H1 (cell line): Measurements from ENCODE around the gene LIPG. TPM values are rescaled to one million over a fixed set of nuclear protein-coding genes. Genes with fewer than 3 reads are reported as not detected.

Experiments
- CBX5 ChIP-seq: fragments of 300-800, 300-1000 bp; sonication (generic); IDR thresholded peaks from 2 replicates; pipeline ENCODE4 v1.7.1; 2016; ENCODE audit warnings: antibody characterized with exemption, low read length, low read depth
- CBX8 ChIP-seq: fragments of 300-800, 300-1000 bp; sonication (generic); IDR thresholded peaks from 2 replicates; pipeline ENCODE4 v1.7.1; 2016; ENCODE audit warnings: low read depth, low read length, borderline replicate concordance
- EZH2 ChIP-seq: fragments of 200-600 bp; sonication (generic); IDR thresholded peaks from 2 replicates; pipeline ENCODE4 v1.7.1; 2012; ENCODE audit warnings: low read depth, mild to moderate bottlenecking, moderate library complexity, low read length, inconsistent platforms; ENCODE audit not compliant: severe bottlenecking
- KDM4A ChIP-seq: IDR thresholded peaks from one replicate; pipeline ENCODE4 v1.7.1; 2012; ENCODE audit warnings: low read depth, mild to moderate bottlenecking, moderate library complexity, low read length, inconsistent platforms; ENCODE audit not compliant: severe bottlenecking
- POLR2A ChIP-seq, 2 experiments: IDR thresholded peaks; 1 replicate in 1 of 2; 2 replicates in 1 of 2; pipeline ENCODE4 v1.6.1; 2011; ENCODE audit warnings: low read depth in 2 of 2, low read length in 2 of 2, mild to moderate bottlenecking in 2 of 2; ENCODE audit errors: control extremely low read depth in 1 of 2
- SRF ChIP-seq: IDR thresholded peaks from 2 replicates; pipeline ENCODE4 v1.6.1; 2011; ENCODE audit warnings: mild to moderate bottlenecking, low read depth, low read length, moderate library complexity
- YY1 ChIP-seq: IDR thresholded peaks from 2 replicates; pipeline ENCODE4 v1.6.1; 2011; ENCODE audit warnings: low read depth, mild to moderate bottlenecking, low read length
- polyA plus RNA-seq, 7 experiments: library from polyadenylated mRNA; depleted of rRNA in 3 of 7; stranded (reverse) in 5 of 7; unstranded in 2 of 7; fragments of >200 nt in 5 of 7; fragments of 200-250 nt in 2 of 7; gene quantifications; 1 replicate in 5 of 7; 2 replicates in 1 of 7; 4 replicates in 1 of 7; pipeline versions ENCODE4 v1.2.1 to v1.2.3, GENCODE V29; 2011 to 2013; ENCODE audit warnings: missing spikeins in 2 of 7, mixed read lengths in 2 of 7
- total RNA-seq: library from RNA; stranded (reverse); fragmentation: NEBNext Ultra II Directional; extraction: Animal tissue kit (Norgen Biotek cat#: 25700); gene quantifications from 2 replicates; pipeline ENCODE4 v1.2.1, GENCODE V29; 2021
- TF ChIP-seq, protein P1 (sequence below): fragments of 300-600 bp; sonication (generic); IDR thresholded peaks from 2 replicates; pipeline ENCODE4 v1.7.1; 2012; ENCODE audit warnings: low read length, moderate library complexity, mild to moderate bottlenecking, inconsistent platforms; ENCODE audit not compliant: insufficient replicate concordance
- TF ChIP-seq, protein P2 (sequence below): IDR thresholded peaks from 2 replicates; pipeline ENCODE4 v1.6.1; 2012; ENCODE audit warnings: inconsistent platforms
- TF ChIP-seq, protein P3 (sequence below): IDR thresholded peaks from 2 replicates; pipeline ENCODE4 v1.6.1; 2012; ENCODE audit warnings: low read length, inconsistent platforms

Gene LIPG
- total and polyA plus RNA-seq, 2 of the 8 experiments (the other 6 are each of a cell fraction or from before 2014, with no cell fraction given), result 9.2 to 9.8 TPM

DNA sequence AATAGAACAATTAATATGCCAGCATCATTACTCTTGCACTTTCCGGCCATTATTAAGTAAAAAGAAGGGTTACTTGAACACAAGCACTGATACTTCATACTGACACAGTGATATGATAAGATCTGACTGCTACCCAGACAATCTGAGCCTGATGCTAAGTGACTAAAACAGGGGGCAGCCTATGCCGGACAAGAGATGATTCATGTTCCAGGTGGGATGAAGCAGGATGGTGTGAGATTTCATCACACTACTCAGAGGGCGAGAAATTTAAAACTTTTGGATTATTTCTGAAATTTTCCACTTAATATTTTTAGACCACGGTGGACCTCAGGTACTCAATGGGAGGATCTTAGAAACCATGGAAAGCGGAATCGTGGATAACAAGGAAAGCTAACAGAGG is 61.7 kb downstream of the LIPG start (continued):
- TF ChIP-seq, protein P1, sequence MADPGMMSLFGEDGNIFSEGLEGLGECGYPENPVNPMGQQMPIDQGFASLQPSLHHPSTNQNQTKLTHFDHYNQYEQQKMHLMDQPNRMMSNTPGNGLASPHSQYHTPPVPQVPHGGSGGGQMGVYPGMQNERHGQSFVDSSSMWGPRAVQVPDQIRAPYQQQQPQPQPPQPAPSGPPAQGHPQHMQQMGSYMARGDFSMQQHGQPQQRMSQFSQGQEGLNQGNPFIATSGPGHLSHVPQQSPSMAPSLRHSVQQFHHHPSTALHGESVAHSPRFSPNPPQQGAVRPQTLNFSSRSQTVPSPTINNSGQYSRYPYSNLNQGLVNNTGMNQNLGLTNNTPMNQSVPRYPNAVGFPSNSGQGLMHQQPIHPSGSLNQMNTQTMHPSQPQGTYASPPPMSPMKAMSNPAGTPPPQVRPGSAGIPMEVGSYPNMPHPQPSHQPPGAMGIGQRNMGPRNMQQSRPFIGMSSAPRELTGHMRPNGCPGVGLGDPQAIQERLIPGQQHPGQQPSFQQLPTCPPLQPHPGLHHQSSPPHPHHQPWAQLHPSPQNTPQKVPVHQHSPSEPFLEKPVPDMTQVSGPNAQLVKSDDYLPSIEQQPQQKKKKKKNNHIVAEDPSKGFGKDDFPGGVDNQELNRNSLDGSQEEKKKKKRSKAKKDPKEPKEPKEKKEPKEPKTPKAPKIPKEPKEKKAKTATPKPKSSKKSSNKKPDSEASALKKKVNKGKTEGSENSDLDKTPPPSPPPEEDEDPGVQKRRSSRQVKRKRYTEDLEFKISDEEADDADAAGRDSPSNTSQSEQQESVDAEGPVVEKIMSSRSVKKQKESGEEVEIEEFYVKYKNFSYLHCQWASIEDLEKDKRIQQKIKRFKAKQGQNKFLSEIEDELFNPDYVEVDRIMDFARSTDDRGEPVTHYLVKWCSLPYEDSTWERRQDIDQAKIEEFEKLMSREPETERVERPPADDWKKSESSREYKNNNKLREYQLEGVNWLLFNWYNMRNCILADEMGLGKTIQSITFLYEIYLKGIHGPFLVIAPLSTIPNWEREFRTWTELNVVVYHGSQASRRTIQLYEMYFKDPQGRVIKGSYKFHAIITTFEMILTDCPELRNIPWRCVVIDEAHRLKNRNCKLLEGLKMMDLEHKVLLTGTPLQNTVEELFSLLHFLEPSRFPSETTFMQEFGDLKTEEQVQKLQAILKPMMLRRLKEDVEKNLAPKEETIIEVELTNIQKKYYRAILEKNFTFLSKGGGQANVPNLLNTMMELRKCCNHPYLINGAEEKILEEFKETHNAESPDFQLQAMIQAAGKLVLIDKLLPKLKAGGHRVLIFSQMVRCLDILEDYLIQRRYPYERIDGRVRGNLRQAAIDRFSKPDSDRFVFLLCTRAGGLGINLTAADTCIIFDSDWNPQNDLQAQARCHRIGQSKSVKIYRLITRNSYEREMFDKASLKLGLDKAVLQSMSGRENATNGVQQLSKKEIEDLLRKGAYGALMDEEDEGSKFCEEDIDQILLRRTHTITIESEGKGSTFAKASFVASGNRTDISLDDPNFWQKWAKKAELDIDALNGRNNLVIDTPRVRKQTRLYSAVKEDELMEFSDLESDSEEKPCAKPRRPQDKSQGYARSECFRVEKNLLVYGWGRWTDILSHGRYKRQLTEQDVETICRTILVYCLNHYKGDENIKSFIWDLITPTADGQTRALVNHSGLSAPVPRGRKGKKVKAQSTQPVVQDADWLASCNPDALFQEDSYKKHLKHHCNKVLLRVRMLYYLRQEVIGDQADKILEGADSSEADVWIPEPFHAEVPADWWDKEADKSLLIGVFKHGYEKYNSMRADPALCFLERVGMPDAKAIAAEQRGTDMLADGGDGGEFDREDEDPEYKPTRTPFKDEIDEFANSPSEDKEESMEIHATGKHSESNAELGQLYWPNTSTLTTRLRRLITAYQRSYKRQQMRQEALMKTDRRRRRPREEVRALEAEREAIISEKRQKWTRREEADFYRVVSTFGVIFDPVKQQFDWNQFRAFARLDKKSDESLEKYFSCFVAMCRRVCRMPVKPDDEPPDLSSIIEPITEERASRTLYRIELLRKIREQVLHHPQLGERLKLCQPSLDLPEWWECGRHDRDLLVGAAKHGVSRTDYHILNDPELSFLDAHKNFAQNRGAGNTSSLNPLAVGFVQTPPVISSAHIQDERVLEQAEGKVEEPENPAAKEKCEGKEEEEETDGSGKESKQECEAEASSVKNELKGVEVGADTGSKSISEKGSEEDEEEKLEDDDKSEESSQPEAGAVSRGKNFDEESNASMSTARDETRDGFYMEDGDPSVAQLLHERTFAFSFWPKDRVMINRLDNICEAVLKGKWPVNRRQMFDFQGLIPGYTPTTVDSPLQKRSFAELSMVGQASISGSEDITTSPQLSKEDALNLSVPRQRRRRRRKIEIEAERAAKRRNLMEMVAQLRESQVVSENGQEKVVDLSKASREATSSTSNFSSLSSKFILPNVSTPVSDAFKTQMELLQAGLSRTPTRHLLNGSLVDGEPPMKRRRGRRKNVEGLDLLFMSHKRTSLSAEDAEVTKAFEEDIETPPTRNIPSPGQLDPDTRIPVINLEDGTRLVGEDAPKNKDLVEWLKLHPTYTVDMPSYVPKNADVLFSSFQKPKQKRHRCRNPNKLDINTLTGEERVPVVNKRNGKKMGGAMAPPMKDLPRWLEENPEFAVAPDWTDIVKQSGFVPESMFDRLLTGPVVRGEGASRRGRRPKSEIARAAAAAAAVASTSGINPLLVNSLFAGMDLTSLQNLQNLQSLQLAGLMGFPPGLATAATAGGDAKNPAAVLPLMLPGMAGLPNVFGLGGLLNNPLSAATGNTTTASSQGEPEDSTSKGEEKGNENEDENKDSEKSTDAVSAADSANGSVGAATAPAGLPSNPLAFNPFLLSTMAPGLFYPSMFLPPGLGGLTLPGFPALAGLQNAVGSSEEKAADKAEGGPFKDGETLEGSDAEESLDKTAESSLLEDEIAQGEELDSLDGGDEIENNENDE, result no peak
- no peak for TF ChIP-seq KDM4A
- TF ChIP-seq EZH2, result no peak
- no peak for TF ChIP-seq SRF
- TF ChIP-seq, protein P2, sequence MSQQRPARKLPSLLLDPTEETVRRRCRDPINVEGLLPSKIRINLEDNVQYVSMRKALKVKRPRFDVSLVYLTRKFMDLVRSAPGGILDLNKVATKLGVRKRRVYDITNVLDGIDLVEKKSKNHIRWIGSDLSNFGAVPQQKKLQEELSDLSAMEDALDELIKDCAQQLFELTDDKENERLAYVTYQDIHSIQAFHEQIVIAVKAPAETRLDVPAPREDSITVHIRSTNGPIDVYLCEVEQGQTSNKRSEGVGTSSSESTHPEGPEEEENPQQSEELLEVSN, result no peak
- TF ChIP-seq CBX5, result no peak
- no peak for TF ChIP-seq POLR2A (IDR thresholded peaks at IDR 0.05; ENCODE audit: control extremely low read depth in 1 of 2, low read depth in 2 of 2, low read length in 2 of 2)
- TF ChIP-seq, protein P3, sequence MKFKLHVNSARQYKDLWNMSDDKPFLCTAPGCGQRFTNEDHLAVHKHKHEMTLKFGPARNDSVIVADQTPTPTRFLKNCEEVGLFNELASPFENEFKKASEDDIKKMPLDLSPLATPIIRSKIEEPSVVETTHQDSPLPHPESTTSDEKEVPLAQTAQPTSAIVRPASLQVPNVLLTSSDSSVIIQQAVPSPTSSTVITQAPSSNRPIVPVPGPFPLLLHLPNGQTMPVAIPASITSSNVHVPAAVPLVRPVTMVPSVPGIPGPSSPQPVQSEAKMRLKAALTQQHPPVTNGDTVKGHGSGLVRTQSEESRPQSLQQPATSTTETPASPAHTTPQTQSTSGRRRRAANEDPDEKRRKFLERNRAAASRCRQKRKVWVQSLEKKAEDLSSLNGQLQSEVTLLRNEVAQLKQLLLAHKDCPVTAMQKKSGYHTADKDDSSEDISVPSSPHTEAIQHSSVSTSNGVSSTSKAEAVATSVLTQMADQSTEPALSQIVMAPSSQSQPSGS, result no peak
- no peak for TF ChIP-seq YY1
- TF ChIP-seq CBX8, result no peak
